Neural cell (in vitro differentiated cells): Measurements from ENCODE around the gene GPS1.

Experiments
- CTCF ChIP-seq: fragments of 450-650 bp; IDR thresholded peaks from 2 replicates; pipeline ENCODE4 v1.5.1; 2014; ENCODE audit warnings: antibody characterized with exemption, mild to moderate bottlenecking, moderate library complexity; ENCODE audit not compliant: poor library complexity, severe bottlenecking
- EZH2 ChIP-seq: fragments of 200-600, 300-800 bp; shearing (Covaris generic), sonication (generic); IDR thresholded peaks from 2 replicates; pipeline ENCODE4 v1.6.1; 2014; ENCODE audit warnings: antibody characterized with exemption, low read length, borderline replicate concordance, mild to moderate bottlenecking; ENCODE audit not compliant: insufficient read depth, poor library complexity, severe bottlenecking

- TF ChIP-seq CTCF (no peak), EZH2 (no peak)
These were observed 697 bp upstream of the GPS1 start for GRCh38 chr17:82050761-82051641.
